GM23248 (cell line): ENCODE measurements around the gene PLCB2.

Experiments used
- EZH2 ChIP-seq: fragments of 200-600 bp; sonication (generic); IDR thresholded peaks from 2 replicates; pipeline ENCODE4 v1.6.1; 2018; ENCODE audit warnings: antibody characterized with exemption, mild to moderate bottlenecking; ENCODE audit not compliant: insufficient read depth, poor library complexity, severe bottlenecking
- EZH2phosphoT487 ChIP-seq: fragments of 200-600 bp; sonication (generic); IDR thresholded peaks from 2 replicates; pipeline ENCODE4 v1.6.1; 2018; ENCODE audit warnings: antibody characterized with exemption, moderate library complexity, mild to moderate bottlenecking, low read depth; ENCODE audit not compliant: insufficient read depth

GRCh38 chr15:40293905-40294895 lies 13.5 kb downstream of the PLCB2 start:
- TF ChIP-seq EZH2phosphoT487 (no peak), EZH2 (no peak)
